ENCODE measurements around the gene OR5K4. TPM values are rescaled to one million over a fixed set of nuclear protein-coding genes. Genes with fewer than 3 reads are reported as not detected.

OR5K4 gene
- total and polyA plus RNA-seq, 2 of the 8 experiments (the other 6 are each of a cell fraction or from before 2014, with no cell fraction given): not detected

DNA sequence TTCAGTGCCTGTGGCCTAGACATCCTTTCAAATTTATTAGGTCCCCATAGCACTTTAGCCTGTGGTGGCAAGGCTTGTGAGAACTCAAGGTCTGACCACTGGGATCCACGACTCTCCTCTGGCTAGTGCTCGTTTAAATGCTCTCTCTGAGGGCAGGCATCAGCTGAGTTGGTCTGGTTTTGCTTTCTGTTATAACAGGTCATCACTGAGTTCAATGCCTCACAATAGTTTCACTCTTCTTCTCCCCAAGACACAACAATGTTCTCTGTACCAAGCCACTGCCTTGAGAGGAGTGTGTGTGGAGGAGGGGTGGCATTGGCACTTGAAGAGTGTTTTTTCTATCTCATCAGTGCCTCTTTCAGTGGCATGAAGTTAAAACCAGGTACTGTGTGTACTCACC, 7.6 kb downstream of the OR5K4 start:
- Histone ChIP-seq H3K36me3 (ENCODE audit: control insufficient read depth in 2 of 4, insufficient read depth in 4 of 4, low read length in 3 of 4) (no peaks in the 10 kb centered on the region), H3K14ac (ENCODE audit: insufficient read length) (no peak overlapping the region), H3K4me1 (replicated peaks in 1 of 4; ENCODE audit: control insufficient read depth in 3 of 4, insufficient read depth in 4 of 4, low read length in 3 of 4) (no peaks in the 10 kb centered on the region), H3K4me3 (ENCODE audit: extremely low read depth in 1 of 4, insufficient read depth in 2 of 4, low read depth in 3 of 4, low read length in 4 of 4) (no peak overlapping the region), H3K23me2 (ENCODE audit: low read depth, low read length) (no peaks in the 10 kb centered on the region), H4K20me1 (replicated peaks in 1 of 2; ENCODE audit: control insufficient read depth in 1 of 2, insufficient read depth in 2 of 2, low read length in 2 of 2) (no peaks in the 10 kb centered on the region), H3K9me3 (ENCODE audit: insufficient read depth in 2 of 2, low read depth in 1 of 2, low read length in 1 of 2) (no peaks in the 10 kb centered on the region), H3K27me3 (replicated peaks in 1 of 4; ENCODE audit: control insufficient read depth in 3 of 4, extremely low read depth in 1 of 4, insufficient read depth in 3 of 4, low read length in 3 of 4) (no peaks in the 10 kb centered on the region), H2BK12ac (ENCODE audit: low read depth, low read length) (no peak overlapping the region; the same call in 1 of the 2 replicates), H2BK5ac (ENCODE audit: low read depth, low read length) (no peak overlapping the region), H2AFZ (ENCODE audit: low read length) (no peak overlapping the region), H2BK120ac (replicated peaks; ENCODE audit: low read depth, low read length) (no peak overlapping the region), H3K23ac (ENCODE audit: insufficient read length) (no peak overlapping the region), H3K27ac (ENCODE audit: low read depth, low read length) (no peak overlapping the region), H3K56ac (replicated peaks; ENCODE audit: insufficient read length, low read depth, low read length) (no peak overlapping the region), H3K4ac (replicated peaks; ENCODE audit: insufficient read length, low read depth, low read length) (no peak overlapping the region), H3K79me2 (ENCODE audit: control insufficient read depth in 1 of 2, insufficient read depth in 2 of 2, low read length in 2 of 2) (no peaks in the 10 kb centered on the region), H3K9ac (replicated peaks in 1 of 4; ENCODE audit: extremely low read depth in 1 of 4, low read depth in 3 of 4, low read length in 3 of 4) (no peak overlapping the region), H3K4me2 (ENCODE audit: insufficient read depth in 1 of 2, low read depth in 2 of 2, low read length in 2 of 2) (no peak overlapping the region), H4K8ac (ENCODE audit: extremely low read depth, insufficient read depth, low read length) (no peak overlapping the region), H2AK5ac (ENCODE audit: low read depth, low read length) (no peak overlapping the region), H3K18ac (ENCODE audit: extremely low read depth, low read length) (no peak overlapping the region), H4K91ac (replicated peaks; ENCODE audit: insufficient read length, low read length) (no peak overlapping the region), H3K79me1 (ENCODE audit: low read depth, low read length) (no peaks in the 10 kb centered on the region), H2BK15ac (ENCODE audit: low read length) (no peak overlapping the region), H2BK20ac (ENCODE audit: low read length) (no peak overlapping the region), H4K5ac (ENCODE audit: insufficient read length, low read depth, low read length) (no peak overlapping the region)
- ChIA-PET CTCF (ENCODE audit: partially characterized antibody) (interaction anchor here (1.0 kb wide), 1 partner anchor 213 kb away, joined by 3 read pairs; no protein-coding TSS in a partner anchor), POLR2A (ENCODE audit: partially characterized antibody) (no interaction called here)
- FAIRE-seq (no peak), DNase-seq (ENCODE audit: low read depth in 1 of 2, low spot score in 2 of 2) (no peak)
- no peak for TF ChIP-seq BRCA1 (IDR thresholded peaks at IDR 0.05; ENCODE audit: low read depth, low read length)
- no peak for TF ChIP-seq JUN (IDR thresholded peaks at IDR 0.05; ENCODE audit: low read depth, low read length)
- no peak for TF ChIP-seq BACH1 (IDR thresholded peaks at IDR 0.05; ENCODE audit: low read length)
- no peak for TF ChIP-seq SRF (IDR thresholded peaks at IDR 0.05; ENCODE audit: low read depth, low read length)
- TF ChIP-seq EZH2 (IDR thresholded peaks at IDR 0.05; ENCODE audit: low read depth, low read length, severe bottlenecking): no peak
- TF ChIP-seq CBX5 (IDR thresholded peaks at IDR 0.05; ENCODE audit: low read depth, low read length): no peak
- no peak for TF ChIP-seq NANOG (IDR thresholded peaks at IDR 0.05; ENCODE audit: insufficient read depth, low read depth, low read length, poor library complexity, severe bottlenecking)
- 83% methylated on average over 2 of the region's 2 CpGs; no CpG with 5 or more reads in 1 of the 2 experiments for WGBS, 2 experiments (ENCODE audit: extremely low coverage in 1 of 2, insufficient coverage in 1 of 2, insufficient read length in 1 of 2, insufficient replicate concordance in 2 of 2, low coverage in 1 of 2, low lambda C conversion rate in 2 of 2, missing lambda C conversion rate in 1 of 2)

All from H1 (cell line).